HFFc6 (cell line): ENCODE data around the gene MAP3K5. TPM values are rescaled to one million over a fixed set of nuclear protein-coding genes. Genes with fewer than 3 reads are reported as not detected.

Experiments
- DNase-seq: peaks from one replicate; pipeline ENCODE4 v3.0.0-alpha.2; 2018
- H3K27ac Mint-ChIP-seq: 2 replicates; pipeline ENCODE4 v1.8.0; 2020; ENCODE audit warnings: mild to moderate bottlenecking, mixed read lengths
- H3K27me3 Mint-ChIP-seq: 2 replicates; pipeline ENCODE4 v1.8.0; 2021; ENCODE audit warnings: mild to moderate bottlenecking, moderate library complexity, mixed read lengths; ENCODE audit not compliant: insufficient read depth
- H3K36me3 Mint-ChIP-seq: 2 replicates; pipeline ENCODE4 v1.8.0; 2021; ENCODE audit warnings: low read depth, mixed read lengths
- H3K4me1 Mint-ChIP-seq: 2 replicates; pipeline ENCODE4 v1.8.0; 2020; ENCODE audit warnings: low read depth, mixed read lengths
- H3K4me3 Mint-ChIP-seq: 2 replicates; pipeline ENCODE4 v1.8.0; 2020; ENCODE audit warnings: mild to moderate bottlenecking, moderate library complexity, mixed read lengths
- H3K9me3 Mint-ChIP-seq: 2 replicates; pipeline ENCODE4 v1.8.0; 2020; ENCODE audit warnings: mild to moderate bottlenecking, mixed read lengths
- CTCF ChIP-seq: fragments of 200-600 bp; sonication (generic); IDR thresholded peaks from 2 replicates; pipeline ENCODE4 v1.5.0; 2021; ENCODE audit warnings: antibody characterized with exemption, mild to moderate bottlenecking
- total RNA-seq, 6 experiments: library from RNA; stranded (reverse); fragmentation: NEBNext Ultra II Directional; extraction: Animal tissue kit (Norgen Biotek cat#: 25700); gene quantifications; 2 replicates in 1 of 6; 3 replicates in 5 of 6; pipeline ENCODE4 v1.2.3, GENCODE V29; 2021

The MAP3K5 gene
- total RNA-seq, 6 experiments from 2014 or later: 11.9 to 22.2 (median 19.1) TPM

GRCh38 chr6:136547871-136548270, 244.4 kb downstream of the MAP3K5 start:
- H3K27me3 Mint-ChIP-seq: peaks cover 22% of the 10 kb centered on the region
- no peak for TF ChIP-seq CTCF
- H3K36me3 Mint-ChIP-seq: no peaks in the 10 kb centered on the region
- no peak for DNase-seq
- no peaks in the 10 kb centered on the region for H3K9me3 Mint-ChIP-seq
- H3K4me1 Mint-ChIP-seq: no peaks in the 10 kb centered on the region; the same call in 1 of the 2 replicates
- H3K27ac Mint-ChIP-seq: no peak overlapping the region
- H3K4me3 Mint-ChIP-seq: no peak overlapping the region

- Mint-ChIP-seq H3K4me1 (no peaks in the 10 kb centered on the region; the same call in 1 of the 2 replicates), H3K36me3 (no peaks in the 10 kb centered on the region), H3K27ac (no peak overlapping the region), H3K4me3 (no peak overlapping the region), H3K9me3 (no peaks in the 10 kb centered on the region), H3K27me3 (peaks cover 22% of the 10 kb centered on the region)
- peak; percentile 78 for TF ChIP-seq CTCF
- DNase-seq: peak; percentile 32
These were observed 244.9 kb downstream of the MAP3K5 start for GRCh38 chr6:136547336-136547735.

- no peaks in the 10 kb centered on the region; the same call in 1 of the 2 replicates for H3K4me1 Mint-ChIP-seq
- no peak for DNase-seq
- H3K36me3 Mint-ChIP-seq: no peaks in the 10 kb centered on the region
- H3K4me3 Mint-ChIP-seq: no peak overlapping the region
- no peak overlapping the region for H3K27ac Mint-ChIP-seq
- H3K9me3 Mint-ChIP-seq: no peaks in the 10 kb centered on the region
- TF ChIP-seq CTCF: no peak
- H3K27me3 Mint-ChIP-seq: peaks cover 22% of the 10 kb centered on the region
These were observed 245.9 kb downstream of the MAP3K5 start for GRCh38 chr6:136546331-136546730.

DNA sequence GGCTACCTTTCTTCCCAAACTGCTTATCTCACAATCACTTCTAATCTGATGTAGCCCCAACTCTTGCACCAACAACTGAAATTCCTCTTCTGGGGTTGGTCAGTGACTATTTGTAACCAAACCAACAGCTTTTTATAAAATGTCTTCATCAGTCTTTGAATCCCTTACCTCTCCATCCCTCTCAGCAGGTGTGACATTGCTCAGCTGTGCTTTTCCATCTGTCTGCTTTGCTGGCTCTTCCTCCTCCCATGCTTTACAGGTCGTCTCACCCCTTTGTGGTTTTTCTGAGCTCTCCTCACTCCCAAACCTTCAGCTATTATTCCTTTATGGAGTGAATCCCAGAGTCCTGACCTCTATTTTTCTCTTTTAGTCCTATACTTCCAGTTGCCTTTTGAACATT, 248.0 kb downstream of the MAP3K5 start:
- no peak overlapping the region for H3K27ac Mint-ChIP-seq
- H3K9me3 Mint-ChIP-seq: no peaks in the 10 kb centered on the region
- H3K4me1 Mint-ChIP-seq: no peaks in the 10 kb centered on the region; the same call in 1 of the 2 replicates
- H3K36me3 Mint-ChIP-seq: no peaks in the 10 kb centered on the region
- H3K4me3 Mint-ChIP-seq: no peak overlapping the region
- no peak for TF ChIP-seq CTCF
- H3K27me3 Mint-ChIP-seq: peaks cover 17% of the 10 kb centered on the region
- no peak for DNase-seq

- Mint-ChIP-seq H3K4me1 (no peaks in the 10 kb centered on the region), H3K27me3 (peaks cover 14% of the 10 kb centered on the region), H3K9me3 (no peaks in the 10 kb centered on the region), H3K36me3 (no peaks in the 10 kb centered on the region; the same call in 1 of the 2 replicates), H3K27ac (no peak overlapping the region), H3K4me3 (no peak overlapping the region)
- DNase-seq: no peak
- TF ChIP-seq CTCF: no peak
These were observed 250.9 kb downstream of the MAP3K5 start for GRCh38 chr6:136541395-136541794.
